GM18502 (cell line): ENCODE measurements around the gene RCN2.
"Not testable (repeated sequence)": the region's sequence is repeated elsewhere in the genome, so short reads cannot be mapped to it uniquely, and the experiment has no call there.

ENCODE experiments used
- ATAC-seq: cut with Tn5 transposase; IDR thresholded peaks from one replicate; pipeline ENCODE4 v1.9.1; 2021; ENCODE audit warnings: mild to moderate bottlenecking; ENCODE audit not compliant: unreplicated experiment, poor library complexity

RCN2 gene

GRCh38 chr15:76930831-76931396 is 635 bp upstream of the RCN2 start:
- no peak for ATAC-seq

- peak; percentile 7 for ATAC-seq
Observed at GRCh38 chr15:76932135-76932966, 802 bp downstream of the RCN2 start.

GRCh38 chr15:76935620-76936019 is 4.1 kb downstream of the RCN2 start:
- no peak for ATAC-seq

GRCh38 chr15:76936671-76937070 is 5.1 kb downstream of the RCN2 start:
- no peak for ATAC-seq

GRCh38 chr15:76938752-76939151 is 7.2 kb downstream of the RCN2 start:
- ATAC-seq: no peak

GRCh38 chr15:76939715-76940114 is 8.2 kb downstream of the RCN2 start:
- ATAC-seq: no peak

GRCh38 chr15:76941636-76942035 is 10.1 kb downstream of the RCN2 start:
- ATAC-seq: no peak

- no peak for ATAC-seq
Observed at GRCh38 chr15:76942331-76942730, 10.8 kb downstream of the RCN2 start.

- no peak for ATAC-seq
Observed at GRCh38 chr15:76945494-76946093, 14.0 kb downstream of the RCN2 start.

GRCh38 chr15:76947454-76947853 is 15.9 kb downstream of the RCN2 start:
- ATAC-seq: no peak

GRCh38 chr15:76951220-76951619 is 19.7 kb downstream of the RCN2 start:
- ATAC-seq: no peak

GRCh38 chr15:76953913-76954312 is 22.4 kb downstream of the RCN2 start:
- ATAC-seq: no peak

GRCh38 chr15:76954744-76955143 is 23.2 kb downstream of the RCN2 start:
- ATAC-seq: no peak

- ATAC-seq: no peak
Observed at GRCh38 chr15:76961268-76962011, 29.9 kb downstream of the RCN2 start.

- no peak for ATAC-seq
Observed at GRCh38 chr15:76962337-76963013, 30.9 kb downstream of the RCN2 start.

GRCh38 chr15:76963596-76963995 is 32.0 kb downstream of the RCN2 start:
- ATAC-seq: no peak

- ATAC-seq: no peak
Observed at GRCh38 chr15:76964157-76964556, 32.6 kb downstream of the RCN2 start.

GRCh38 chr15:76966051-76966450 is 34.5 kb downstream of the RCN2 start:
- not testable (repeated sequence) for ATAC-seq

GRCh38 chr15:76967067-76967466 is 35.5 kb downstream of the RCN2 start:
- no peak for ATAC-seq

GRCh38 chr15:76968306-76968705 is 36.8 kb downstream of the RCN2 start:
- ATAC-seq: no peak
